Activated CD4-positive, alpha-beta memory T cell treated with anti-CD3 and anti-CD28 coated beads, Interleukin-2, amount 10 ng/mL, durations not matched to agents 7 days and 5 days (primary cell): ENCODE results near the gene TULP1. TPM values are rescaled to one million over a fixed set of nuclear protein-coding genes. Genes with fewer than 3 reads are reported as not detected.

ENCODE experiments used
- CTCF ChIA-PET: fragments of 350-600 bp; sonication (Branson Sonifier 250); formaldehyde crosslinking; loops from one replicate; lab custom pipeline; 2021; ENCODE audit warnings: antibody characterized with exemption, inconsistent platforms; lab: Charles Lee
- POLR2A ChIA-PET: fragments of 350-600 bp; sonication (Branson Sonifier 250); formaldehyde crosslinking; loops from one replicate; lab custom pipeline; 2021; ENCODE audit warnings: antibody characterized with exemption; lab: Charles Lee
- DNase-seq: peaks from one replicate; pipeline ENCODE4 v3.0.0-alpha.2; 2020
- H3K27ac Mint-ChIP-seq: one replicate; pipeline ENCODE4 v1.8.0; 2021; ENCODE audit warnings: mild to moderate bottlenecking, mixed read lengths
- H3K27me3 Mint-ChIP-seq: one replicate; pipeline ENCODE4 v1.8.0; 2021; ENCODE audit warnings: mixed read lengths
- H3K36me3 Mint-ChIP-seq: one replicate; pipeline ENCODE4 v1.8.0; 2021; ENCODE audit warnings: low read depth, mixed read lengths
- H3K4me1 Mint-ChIP-seq: one replicate; pipeline ENCODE4 v1.8.0; 2021; ENCODE audit warnings: mixed read lengths
- H3K4me3 Mint-ChIP-seq: one replicate; pipeline ENCODE4 v1.8.0; 2021; ENCODE audit warnings: mild to moderate bottlenecking, mixed read lengths
- H3K9me3 Mint-ChIP-seq: one replicate; pipeline ENCODE4 v1.8.0; 2021; ENCODE audit warnings: mixed read lengths
- total RNA-seq, 2 experiments: library from RNA; stranded (reverse); gene quantifications; one replicate each; pipeline ENCODE4 v1.2.3, GENCODE V29; 2021

Gene TULP1
- total RNA-seq, 2 experiments from 2014 or later: not detected

- DNase-seq: no peak
- CTCF ChIA-PET: interaction anchor here (1.2 to 1.3 kb wide), 2 partner anchors 181 to 263 kb away, joined by 3 read pairs; partner anchors contain the start of gene ARMC12
- peak overlapping the region; percentile 16 for H3K27ac Mint-ChIP-seq
Observed at GRCh38 chr6:35474131-35474941, 38.4 kb downstream of the TULP1 start.

GRCh38 chr6:35473850-35474130 is 38.9 kb downstream of the TULP1 start:
- ChIA-PET POLR2A (interaction anchor here (0.8 to 2.4 kb wide), 4 partner anchors 11 to 258 kb away, joined by 3 to 7 read pairs (median 4); no protein-coding TSS in a partner anchor), CTCF (interaction anchor here (1.2 to 1.3 kb wide), 2 partner anchors 180 to 264 kb away, joined by 3 read pairs; partner anchors contain the start of gene ARMC12)
- no peak for DNase-seq
- Mint-ChIP-seq H3K36me3 (peaks cover 45% of the 10 kb centered on the region), H3K27me3 (no peaks in the 10 kb centered on the region), H3K4me1 (peaks cover 33% of the 10 kb centered on the region), H3K9me3 (no peaks in the 10 kb centered on the region), H3K4me3 (no peak overlapping the region), H3K27ac (no peak overlapping the region)

More at GRCh38 chr6:35474131-35474941, 38.4 kb downstream of the TULP1 start:
- Mint-ChIP-seq H3K27me3 (no peaks in the 10 kb centered on the region), H3K4me3 (no peak overlapping the region), H3K36me3 (peaks cover 40% of the 10 kb centered on the region), H3K4me1 (peaks cover 33% of the 10 kb centered on the region), H3K9me3 (no peaks in the 10 kb centered on the region)
- POLR2A ChIA-PET: interaction anchor here (0.8 to 2.4 kb wide), 5 partner anchors 10 to 258 kb away, joined by 3 to 7 read pairs (median 3); no protein-coding TSS in a partner anchor

GRCh38 chr6:35473075-35473849 is 39.4 kb downstream of the TULP1 start:
- Mint-ChIP-seq H3K36me3 (peaks cover 50% of the 10 kb centered on the region), H3K4me1 (peaks cover 33% of the 10 kb centered on the region), H3K27me3 (no peaks in the 10 kb centered on the region), H3K9me3 (no peaks in the 10 kb centered on the region), H3K4me3 (no peak overlapping the region), H3K27ac (no peak overlapping the region)
- no peak for DNase-seq
- ChIA-PET CTCF (interaction anchor here (1.2 to 1.3 kb wide), 2 partner anchors 180 to 264 kb away, joined by 3 read pairs; partner anchors contain the start of gene ARMC12), POLR2A (interaction anchor here (0.7 to 2.4 kb wide), 5 partner anchors 11 to 170 kb away, joined by 3 to 7 read pairs (median 3); no protein-coding TSS in a partner anchor)

- ChIA-PET POLR2A (interaction anchor here (1.0 to 2.1 kb wide), 9 partner anchors 9 to 129 kb away, joined by 3 to 18 read pairs (median 5); no protein-coding TSS in a partner anchor), CTCF (interaction anchor here (0.7 to 1.8 kb wide), 6 partner anchors 9 to 265 kb away, joined by 3 to 6 read pairs (median 3); partner anchors contain the start of genes ARMC12 and FANCE)
- Mint-ChIP-seq H3K4me1 (peaks cover 41% of the 10 kb centered on the region), H3K36me3 (peaks cover 59% of the 10 kb centered on the region), H3K9me3 (no peaks in the 10 kb centered on the region), H3K4me3 (no peak overlapping the region), H3K27me3 (no peaks in the 10 kb centered on the region), H3K27ac (peak overlapping the region; percentile 68)
- DNase-seq: no peak
Observed at GRCh38 chr6:35471836-35472345, 40.8 kb downstream of the TULP1 start.

- no peaks in the 10 kb centered on the region for H3K27me3 Mint-ChIP-seq
- H3K27ac Mint-ChIP-seq: peak overlapping the region; percentile 90
- H3K36me3 Mint-ChIP-seq: peaks cover 61% of the 10 kb centered on the region
- peaks cover 41% of the 10 kb centered on the region for H3K4me1 Mint-ChIP-seq
- CTCF ChIA-PET: interaction anchor here (0.6 to 1.8 kb wide), 7 partner anchors 11 to 1127 kb away, joined by 3 to 6 read pairs (median 3); partner anchors contain the start of gene ARMC12
- peak overlapping the region; percentile 87 for H3K4me3 Mint-ChIP-seq
- DNase-seq: no peak
- POLR2A ChIA-PET: interaction anchor here (0.6 to 2.1 kb wide), 8 partner anchors 10 to 122 kb away, joined by 3 to 18 read pairs (median 4); partner anchors contain the start of gene FANCE
- H3K9me3 Mint-ChIP-seq: no peaks in the 10 kb centered on the region
Observed at GRCh38 chr6:35470663-35471120, 42.0 kb downstream of the TULP1 start.

GRCh38 chr6:35469751-35470662 is 42.7 kb downstream of the TULP1 start:
- Mint-ChIP-seq H3K36me3 (peaks cover 61% of the 10 kb centered on the region), H3K4me1 (peaks cover 40% of the 10 kb centered on the region), H3K9me3 (no peaks in the 10 kb centered on the region), H3K27ac (peak overlapping the region; percentile 90), H3K4me3 (peak overlapping the region; percentile 87), H3K27me3 (no peaks in the 10 kb centered on the region)
- ChIA-PET POLR2A (interaction anchor here (0.6 to 2.6 kb wide), 9 partner anchors 10 to 1790 kb away, joined by 3 to 44 read pairs (median 6); partner anchors contain the start of genes DEF6 and FANCE), CTCF (interaction anchor here (1.1 to 5.1 kb wide), 7 partner anchors 12 to 267 kb away, joined by 3 to 37 read pairs (median 4); partner anchors contain the start of genes ARMC12 and DEF6)
- DNase-seq: no peak

- Mint-ChIP-seq H3K36me3 (peaks cover 63% of the 10 kb centered on the region), H3K4me1 (peaks cover 40% of the 10 kb centered on the region)
Observed at GRCh38 chr6:35468980-35469750, 43.5 kb downstream of the TULP1 start.

GRCh38 chr6:35468181-35468979 is 44.3 kb downstream of the TULP1 start, which contains the start of gene RPL10A:
Gene RPL10A, plus strand, starts transcription at chr6:35468401. Its CDS starts 34 bp downstream, at chr6:35468435.
- H3K9me3 Mint-ChIP-seq: no peaks in the 10 kb centered on the region
- peak; percentile 97 for DNase-seq
- ChIA-PET CTCF (interaction anchor here (0.6 to 6.9 kb wide), 17 partner anchors 11 to 175 kb away, joined by 3 to 59 read pairs (median 4); partner anchors contain the start of genes DEF6, FANCE and PPARD), POLR2A (interaction anchor here (0.6 to 2.6 kb wide), 26 partner anchors 9 to 1589 kb away, joined by 3 to 44 read pairs (median 4); partner anchors contain the start of genes DEF6, FANCE and PPARD)
- H3K27me3 Mint-ChIP-seq: no peaks in the 10 kb centered on the region
- H3K4me1 Mint-ChIP-seq: peaks cover 40% of the 10 kb centered on the region
- H3K36me3 Mint-ChIP-seq: peaks cover 68% of the 10 kb centered on the region
- H3K4me3 Mint-ChIP-seq: peak within 1 kb of the TSS; percentile 87
- H3K27ac Mint-ChIP-seq: peak within 1 kb of the TSS; percentile 90

More at GRCh38 chr6:35468980-35469750, 43.5 kb downstream of the TULP1 start:
- ChIA-PET CTCF (interaction anchor here (0.7 to 6.9 kb wide), 9 partner anchors 12 to 176 kb away, joined by 3 to 59 read pairs (median 3); partner anchors contain the start of genes DEF6, FANCE and PPARD), POLR2A (interaction anchor here (0.6 to 2.6 kb wide), 20 partner anchors 8 to 1789 kb away, joined by 3 to 44 read pairs (median 4); partner anchors contain the start of genes DEF6 and FANCE)
- Mint-ChIP-seq H3K27me3 (no peaks in the 10 kb centered on the region), H3K27ac (peak overlapping the region; percentile 90), H3K9me3 (no peaks in the 10 kb centered on the region), H3K4me3 (peak overlapping the region; percentile 87)
- no peak for DNase-seq

- ChIA-PET CTCF (interaction anchor here (1.4 to 6.9 kb wide), 5 partner anchors 15 to 169 kb away, joined by 3 to 59 read pairs (median 16); partner anchors contain the start of genes DEF6 and FANCE), POLR2A (interaction anchor here (1.1 to 1.7 kb wide), 3 partner anchors 13 to 164 kb away, joined by 3 to 5 read pairs (median 5); partner anchors contain the start of genes FANCE and PPARD)
- Mint-ChIP-seq H3K27me3 (no peaks in the 10 kb centered on the region), H3K9me3 (no peaks in the 10 kb centered on the region), H3K4me1 (peaks cover 21% of the 10 kb centered on the region), H3K27ac (no peak overlapping the region), H3K4me3 (no peak overlapping the region), H3K36me3 (peaks cover 53% of the 10 kb centered on the region)
- no peak for DNase-seq
Observed at GRCh38 chr6:35465646-35466045, 47.0 kb downstream of the TULP1 start.
